Kidney (tissue), 14 donors: Measurements from ENCODE around the gene SELENBP1. TPM values are rescaled to one million over a fixed set of nuclear protein-coding genes. Genes with fewer than 3 reads are reported as not detected.

ENCODE experiments used
- DNase-seq, 5 donors: peaks; one replicate each; pipeline ENCODE4 v3.0.0-alpha.2; 2013 to 2020
- FAIRE-seq: peaks from 2 replicates; lab custom pipeline; 2012; peaks lifted over from hg19 to GRCh38; lab: Jason Lieb, UNC
- H3K27ac ChIP-seq, 2 donors: one replicate each; pipeline ENCODE4 v1.7.0; 2013; ENCODE audit warnings: low read depth in 2 of 2, low read length in 2 of 2, inconsistent platforms in 1 of 2
- H3K27me3 ChIP-seq: one replicate; pipeline ENCODE4 v1.7.1; 2013; ENCODE audit warnings: low read length, inconsistent platforms; ENCODE audit not compliant: control insufficient read depth, insufficient read depth
- H3K36me3 ChIP-seq, 3 donors: one replicate each; pipeline versions ENCODE4 v1.7.0 to v1.7.1; 2013; ENCODE audit warnings: low read length in 3 of 3, control low read depth in 1 of 3, inconsistent platforms in 1 of 3; ENCODE audit not compliant: insufficient read depth in 3 of 3, control insufficient read depth in 2 of 3
- H3K4me1 ChIP-seq, 3 donors: one replicate each; pipeline versions ENCODE4 v1.7.0 to v1.7.1; 2013; ENCODE audit warnings: low read length in 3 of 3, inconsistent platforms in 1 of 3, low read depth in 1 of 3; ENCODE audit not compliant: control insufficient read depth in 2 of 3, insufficient read depth in 2 of 3
- H3K4me3 ChIP-seq, 3 donors: one replicate each; pipeline versions ENCODE4 v1.7.0 to v1.8.1; 2013; ENCODE audit warnings: low read length in 3 of 3, control low read depth in 1 of 3, inconsistent platforms in 1 of 3
- H3K9ac ChIP-seq, 3 donors: one replicate each; pipeline versions ENCODE4 v1.7.0 to v1.7.1; 2013; ENCODE audit warnings: low read length in 3 of 3, control low read depth in 1 of 3, inconsistent platforms in 1 of 3
- H3K9me3 ChIP-seq, 3 donors: one replicate each; pipeline versions ENCODE4 v1.7.0 to v1.7.1; 2013; ENCODE audit warnings: low read length in 3 of 3, control low read depth in 1 of 3, inconsistent platforms in 1 of 3; ENCODE audit not compliant: control insufficient read depth in 2 of 3, insufficient read depth in 1 of 3
- CTCF ChIP-seq: IDR thresholded peaks from 3 replicates; pipeline ENCODE4 v1.5.1; 2012; ENCODE audit warnings: mild to moderate bottlenecking, moderate library complexity, borderline replicate concordance; ENCODE audit not compliant: insufficient read depth; ENCODE audit errors: extremely low read depth
- intact Hi-C: fragments of 100-400 bp; cut with DNase I; formaldehyde crosslinking; loops from one replicate; pipeline ENCODE4 v1.11.1; 2022
- polyA plus RNA-seq: library from polyadenylated mRNA; stranded (reverse); fragments of 350-450 nt; fragmentation: Illumina TruSeq; extraction: RNeasy Lipid Tissue Mini Kit (QIAGEN cat#74804); gene quantifications from one replicate; pipeline ENCODE4 v1.2.3, GENCODE V29; 2014; ENCODE audit warnings: low read depth, low replicate concordance; ENCODE audit not compliant: insufficient read depth
- total RNA-seq: library from RNA; stranded (reverse); fragmentation: NEBNext Ultra II Directional; extraction: Animal tissue kit (Norgen Biotek cat#: 25700); gene quantifications from one replicate; pipeline ENCODE4 v1.2.1, GENCODE V29; 2021
- donor health status: control.
- donor health status: control.
- donor health status: control.
- donor health status: control.
- donor health status: control.
- donor health status: DM: yes; HTN: yes; CAD: no.
- donor health status: Normal renal cell carcinoma (clear cell type).

SELENBP1 gene
- total and polyA plus RNA-seq, 2 donors from 2014 or later: 50.0 to 161 TPM

GRCh38 chr1:151367658-151368392 is 4.7 kb downstream of the SELENBP1 start:
- no peak for TF ChIP-seq CTCF
- Histone ChIP-seq H3K9me3 (no peaks in the 10 kb centered on the region), H3K9ac (peak overlapping the region in 2 of 3 donors; percentile 17 to 21), H3K4me3 (peak overlapping the region in 1 of 3 donors; percentile 9), H3K36me3 (peaks cover 0 to 31% (median 13%) of the 10 kb centered on the region in 3 donors), H3K27me3 (no peaks in the 10 kb centered on the region), H3K27ac (peak overlapping the region; percentile 68 to 84), H3K4me1 (peaks cover 0 to 48% (median 42%) of the 10 kb centered on the region in 3 donors)
- FAIRE-seq (no peak), DNase-seq (peak in 1 of 5 donors; percentile 6)
- intact Hi-C loops: no loop called here

DNA sequence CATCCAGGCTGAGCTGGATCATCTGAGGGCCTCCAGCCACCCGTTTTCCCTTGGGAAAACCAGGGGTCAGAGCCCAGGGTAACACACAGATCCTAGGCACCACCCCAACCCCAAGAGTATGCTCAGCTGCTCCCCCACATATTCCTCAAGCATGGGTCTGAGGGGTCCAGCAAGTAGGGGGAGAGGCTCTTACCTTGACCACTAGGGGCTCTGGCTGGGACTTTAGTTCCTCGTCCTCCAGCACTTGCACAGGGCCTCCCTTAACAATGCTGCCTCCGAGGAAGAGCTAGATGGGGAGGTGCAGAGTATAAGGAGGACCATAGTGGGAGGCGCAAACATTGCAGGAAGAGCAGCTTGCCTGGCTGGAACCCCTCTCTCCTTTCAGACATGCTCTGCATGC is 7.5 kb downstream of the SELENBP1 start:
- FAIRE-seq: no peak
- no peak for TF ChIP-seq CTCF
- no peak for DNase-seq

DNA sequence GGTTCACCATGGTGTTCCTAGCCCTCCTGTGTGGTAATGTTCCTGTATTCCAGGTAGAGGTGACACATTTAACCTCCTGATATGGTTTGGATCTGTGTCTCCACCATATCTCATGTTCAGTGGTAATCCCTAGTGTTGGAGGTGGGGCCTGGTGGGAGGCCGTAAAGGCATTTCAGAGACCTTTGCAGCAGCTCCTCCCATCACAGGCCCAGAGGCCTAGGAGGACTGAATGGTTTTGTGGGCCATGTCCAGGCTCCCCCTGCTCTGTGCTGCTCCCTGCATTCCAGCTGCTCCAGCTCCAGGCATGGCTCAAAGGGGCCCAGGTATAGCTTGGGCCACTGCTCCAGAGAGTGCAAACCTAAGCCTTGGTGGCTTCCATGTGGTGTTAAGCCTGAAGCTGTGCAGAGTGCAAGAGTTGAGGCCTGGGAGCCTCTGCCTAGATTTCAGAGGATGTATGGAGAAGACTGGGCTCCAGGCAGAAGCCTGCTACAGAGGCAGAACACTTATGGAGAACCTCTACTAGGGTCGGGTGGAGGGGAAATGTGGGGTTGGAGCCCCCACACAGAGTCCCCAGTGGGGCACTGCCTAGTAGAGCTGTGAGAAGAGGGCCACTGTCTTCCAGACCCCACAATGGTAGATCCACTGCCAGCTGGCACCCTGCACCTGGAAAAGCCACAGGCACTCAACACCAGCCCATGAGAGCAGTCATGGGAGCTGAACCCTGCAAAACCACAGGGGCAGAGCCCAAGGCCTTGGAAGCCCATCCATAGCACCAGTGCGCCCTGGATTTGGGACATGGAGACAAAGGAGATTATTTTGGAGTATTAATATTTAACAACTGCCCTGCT is 10.0 kb downstream of the SELENBP1 start:
- H3K36me3 ChIP-seq: peaks cover 0 to 31% (median 13%) of the 10 kb centered on the region in 3 donors
- FAIRE-seq (no peak), DNase-seq (no peak)
- H3K9ac ChIP-seq: no peak overlapping the region
- H3K27ac ChIP-seq: no peak overlapping the region
- no peak overlapping the region for H3K4me3 ChIP-seq
- no peaks in the 10 kb centered on the region for H3K27me3 ChIP-seq
- H3K9me3 ChIP-seq: peaks cover 0 to 2% (median 0%) of the 10 kb centered on the region in 3 donors
- intact Hi-C loops: no loop called here
- peaks cover 0 to 2% (median 2%) of the 10 kb centered on the region in 3 donors for H3K4me1 ChIP-seq
- TF ChIP-seq CTCF: no peak

More for the DNA sequence above, 7.5 kb downstream of the SELENBP1 start:
- Histone ChIP-seq H3K4me1 (peaks cover 0 to 26% (median 25%) of the 10 kb centered on the region in 3 donors), H3K27me3 (no peaks in the 10 kb centered on the region), H3K9me3 (peaks cover 0 to 2% (median 0%) of the 10 kb centered on the region in 3 donors), H3K9ac (no peak overlapping the region), H3K36me3 (peaks cover 0 to 31% (median 13%) of the 10 kb centered on the region in 3 donors), H3K27ac (no peak overlapping the region), H3K4me3 (no peak overlapping the region)
- intact Hi-C loops: no loop called here
